KMS-11 (cell line): ENCODE data around the gene NKX1-2.

Source experiments
- H2AFZ ChIP-seq: fragments of 200-600 bp; sonication (generic); 2 replicates; pipeline ENCODE4 v1.6.1; 2016; ENCODE audit warnings: antibody characterized with exemption, mixed run types, low read depth
- H3K27ac ChIP-seq: fragments of 200-600 bp; sonication (generic); 2 replicates; pipeline ENCODE4 v1.6.1; 2016; ENCODE audit warnings: mild to moderate bottlenecking, mixed run types
- H3K27me3 ChIP-seq: fragments of 200-600 bp; sonication (generic); 2 replicates; pipeline ENCODE4 v1.6.1; 2017; ENCODE audit warnings: mild to moderate bottlenecking, low read depth, mixed run types, moderate library complexity; ENCODE audit not compliant: insufficient read depth
- H3K36me3 ChIP-seq: fragments of 200-600 bp; sonication (generic); 2 replicates; pipeline ENCODE4 v1.6.1; 2017; ENCODE audit warnings: mild to moderate bottlenecking, mixed run types; ENCODE audit not compliant: insufficient read depth
- H3K4me1 ChIP-seq: fragments of 200-600 bp; sonication (generic); 2 replicates; pipeline ENCODE4 v1.6.1; 2016; ENCODE audit warnings: mild to moderate bottlenecking, low read depth, mixed run types; ENCODE audit not compliant: poor library complexity, severe bottlenecking
- H3K4me2 ChIP-seq: fragments of 200-600 bp; sonication (generic); 2 replicates; pipeline ENCODE4 v1.7.0; 2016; ENCODE audit warnings: mild to moderate bottlenecking, mixed run types
- H3K4me3 ChIP-seq: fragments of 200-600 bp; sonication (generic); IDR thresholded peaks from 2 replicates; pipeline ENCODE4 v1.6.1; 2017; ENCODE audit warnings: low read depth, low read length, mixed read lengths; ENCODE audit not compliant: insufficient read depth
- H3K79me2 ChIP-seq: fragments of 200-600 bp; sonication (generic); 2 replicates; pipeline ENCODE4 v1.6.1; 2016; ENCODE audit warnings: low read depth, mixed run types; ENCODE audit not compliant: insufficient read depth
- H3K9ac ChIP-seq: fragments of 200-600 bp; sonication (generic); 2 replicates; pipeline ENCODE4 v1.6.1; 2016; ENCODE audit warnings: mild to moderate bottlenecking, mixed run types
- H4K20me1 ChIP-seq: fragments of 200-600 bp; sonication (generic); 2 replicates; pipeline ENCODE4 v1.6.1; 2016; ENCODE audit warnings: mild to moderate bottlenecking, mixed run types; ENCODE audit not compliant: insufficient read depth
- TF ChIP-seq, protein P1 (sequence below): fragments of 200-600 bp; sonication (generic); conservative IDR thresholded peaks from 2 replicates; pipeline ENCODE4 v1.6.1; 2017; ENCODE audit warnings: low read depth, mild to moderate bottlenecking, antibody characterized with exemption, low read length, moderate library complexity, mixed read lengths

The NKX1-2 gene

DNA sequence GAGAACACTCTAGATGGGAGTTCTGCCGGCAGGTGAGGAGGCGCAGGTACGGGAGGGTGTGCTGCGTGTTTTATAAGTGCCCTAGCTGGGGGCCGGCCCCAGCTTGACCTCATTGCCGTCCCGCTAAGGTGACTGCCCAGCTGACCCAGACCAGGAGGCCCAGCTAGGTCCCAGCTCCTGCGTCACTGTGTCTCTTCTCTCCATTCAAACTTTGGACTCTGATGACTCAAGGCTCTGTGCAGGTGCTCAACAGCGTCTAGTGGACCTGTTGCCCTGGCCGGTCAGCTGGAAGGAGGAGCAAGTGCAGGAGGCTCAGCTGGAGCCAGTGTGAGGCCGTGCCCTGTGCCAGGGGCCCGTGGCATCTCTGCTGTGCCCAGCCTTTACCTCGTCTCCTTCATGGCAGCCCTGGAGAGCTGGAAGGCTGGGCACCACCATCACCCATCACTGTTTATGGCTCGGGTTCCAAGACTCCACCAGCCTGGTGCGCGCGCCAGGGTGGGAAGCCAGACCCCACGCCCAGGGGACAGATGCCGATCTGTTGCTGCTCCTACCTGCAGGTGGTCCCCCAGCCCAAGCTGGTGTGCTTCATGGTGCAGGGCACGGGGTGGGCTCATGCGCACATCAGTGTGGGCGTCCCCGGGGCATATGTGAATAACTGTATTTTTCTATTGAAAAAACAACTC is 26.3 kb upstream of the NKX1-2 start:
- Histone ChIP-seq H3K9ac (no peak overlapping the region), H3K4me2 (no peak overlapping the region), H2AFZ (no peak overlapping the region), H3K36me3 (no peaks in the 10 kb centered on the region), H3K79me2 (no peaks in the 10 kb centered on the region), H3K4me3 (no peak overlapping the region), H3K4me1 (peaks cover 8% of the 10 kb centered on the region), H4K20me1 (no peaks in the 10 kb centered on the region), H3K27me3 (no peaks in the 10 kb centered on the region), H3K27ac (no peak overlapping the region)
- TF ChIP-seq, protein P1, sequence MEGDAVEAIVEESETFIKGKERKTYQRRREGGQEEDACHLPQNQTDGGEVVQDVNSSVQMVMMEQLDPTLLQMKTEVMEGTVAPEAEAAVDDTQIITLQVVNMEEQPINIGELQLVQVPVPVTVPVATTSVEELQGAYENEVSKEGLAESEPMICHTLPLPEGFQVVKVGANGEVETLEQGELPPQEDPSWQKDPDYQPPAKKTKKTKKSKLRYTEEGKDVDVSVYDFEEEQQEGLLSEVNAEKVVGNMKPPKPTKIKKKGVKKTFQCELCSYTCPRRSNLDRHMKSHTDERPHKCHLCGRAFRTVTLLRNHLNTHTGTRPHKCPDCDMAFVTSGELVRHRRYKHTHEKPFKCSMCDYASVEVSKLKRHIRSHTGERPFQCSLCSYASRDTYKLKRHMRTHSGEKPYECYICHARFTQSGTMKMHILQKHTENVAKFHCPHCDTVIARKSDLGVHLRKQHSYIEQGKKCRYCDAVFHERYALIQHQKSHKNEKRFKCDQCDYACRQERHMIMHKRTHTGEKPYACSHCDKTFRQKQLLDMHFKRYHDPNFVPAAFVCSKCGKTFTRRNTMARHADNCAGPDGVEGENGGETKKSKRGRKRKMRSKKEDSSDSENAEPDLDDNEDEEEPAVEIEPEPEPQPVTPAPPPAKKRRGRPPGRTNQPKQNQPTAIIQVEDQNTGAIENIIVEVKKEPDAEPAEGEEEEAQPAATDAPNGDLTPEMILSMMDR: no peak

DNA sequence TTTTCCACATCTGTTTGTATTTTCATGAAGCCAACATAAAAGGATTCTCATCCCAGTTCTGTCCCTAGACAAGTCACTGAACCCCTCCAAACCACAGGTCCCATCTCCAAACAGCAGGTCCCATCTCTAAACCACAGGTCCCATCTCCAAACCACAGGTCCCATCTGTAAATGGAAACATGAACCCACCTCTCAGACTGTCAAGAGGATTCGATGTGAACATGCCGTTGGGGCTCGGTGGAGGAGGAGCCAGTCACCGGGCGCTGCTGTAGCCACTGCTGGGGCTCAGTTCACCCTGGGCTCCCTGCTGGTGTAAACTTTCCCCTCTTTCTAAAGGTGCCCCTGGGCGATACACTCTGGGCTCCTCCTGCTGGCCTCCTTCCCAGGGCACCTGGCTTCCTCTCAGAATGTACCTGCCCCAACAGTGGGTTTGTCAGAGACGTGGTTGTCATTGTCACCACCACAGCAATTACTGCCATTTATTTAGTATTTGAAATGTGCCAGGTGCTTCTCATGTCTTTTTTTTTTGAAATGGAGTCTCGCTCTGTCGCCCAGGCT is 24.8 kb upstream of the NKX1-2 start:
- no peak overlapping the region for H3K4me3 ChIP-seq
- no peak overlapping the region for H3K9ac ChIP-seq
- H3K4me2 ChIP-seq: no peak overlapping the region
- H3K27ac ChIP-seq: no peak overlapping the region
- peaks cover 8% of the 10 kb centered on the region for H3K4me1 ChIP-seq
- TF ChIP-seq, protein P1: no peak
- H3K36me3 ChIP-seq: no peaks in the 10 kb centered on the region
- no peak overlapping the region for H2AFZ ChIP-seq
- H4K20me1 ChIP-seq: no peaks in the 10 kb centered on the region
- no peaks in the 10 kb centered on the region for H3K79me2 ChIP-seq
- H3K27me3 ChIP-seq: no peaks in the 10 kb centered on the region

DNA sequence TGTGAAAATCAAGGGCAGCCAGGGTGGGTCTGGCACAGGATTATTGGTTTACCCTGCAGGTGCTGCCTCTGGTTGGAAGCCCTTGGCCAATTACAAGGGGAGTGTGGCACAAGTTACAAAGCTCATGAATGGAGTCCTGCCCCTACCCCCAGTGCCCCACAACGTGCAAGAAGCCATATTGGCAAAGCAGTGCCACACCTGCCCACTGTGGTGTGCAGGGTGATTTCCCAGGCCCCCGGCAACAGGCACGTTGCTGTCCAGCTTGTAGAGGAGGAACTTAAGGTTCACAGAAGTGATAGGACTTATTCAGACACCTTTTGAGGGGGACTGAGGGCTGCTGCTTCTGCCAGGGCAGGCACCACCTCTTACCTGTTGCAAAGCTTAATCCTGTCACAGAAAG is 23.2 kb upstream of the NKX1-2 start:
- Histone ChIP-seq H3K4me2 (no peak overlapping the region), H4K20me1 (no peaks in the 10 kb centered on the region), H3K79me2 (no peaks in the 10 kb centered on the region), H2AFZ (no peak overlapping the region), H3K27me3 (no peaks in the 10 kb centered on the region), H3K27ac (no peak overlapping the region), H3K36me3 (no peaks in the 10 kb centered on the region), H3K4me1 (peaks cover 8% of the 10 kb centered on the region), H3K4me3 (no peak overlapping the region), H3K9ac (no peak overlapping the region)
- TF ChIP-seq, protein P1: no peak

DNA sequence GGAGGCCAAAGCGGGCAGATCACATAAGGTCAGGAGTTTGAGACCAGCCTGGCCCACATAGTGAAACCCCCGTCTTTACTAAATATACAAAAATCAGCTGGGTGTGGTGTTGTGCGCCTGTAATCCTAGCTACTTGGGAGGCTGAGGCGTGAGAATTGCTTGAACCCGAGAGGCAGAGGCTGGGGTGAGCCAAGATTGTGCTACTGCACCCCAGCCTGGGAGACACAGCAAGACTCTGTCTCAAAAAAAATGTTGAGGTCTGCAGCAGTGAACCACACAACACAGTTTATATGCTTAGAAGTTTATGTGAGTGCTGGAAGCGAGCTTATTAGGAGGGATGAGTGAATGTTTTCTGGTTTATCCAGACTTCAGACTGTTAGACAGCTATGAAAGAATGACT is 22.2 kb upstream of the NKX1-2 start:
- Histone ChIP-seq H3K4me3 (no peak overlapping the region), H3K36me3 (no peaks in the 10 kb centered on the region), H3K4me1 (peaks cover 8% of the 10 kb centered on the region), H3K9ac (no peak overlapping the region), H3K79me2 (no peaks in the 10 kb centered on the region), H3K4me2 (no peak overlapping the region), H3K27ac (no peak overlapping the region), H3K27me3 (no peaks in the 10 kb centered on the region), H2AFZ (no peak overlapping the region), H4K20me1 (no peaks in the 10 kb centered on the region)
- TF ChIP-seq, protein P1: no peak
